ENCODE results near the gene MYO18B.
"Not testable (repeated sequence)": the region's sequence is repeated elsewhere in the genome, so short reads cannot be mapped to it uniquely, and the experiment has no call there.

MYO18B gene, protein sequence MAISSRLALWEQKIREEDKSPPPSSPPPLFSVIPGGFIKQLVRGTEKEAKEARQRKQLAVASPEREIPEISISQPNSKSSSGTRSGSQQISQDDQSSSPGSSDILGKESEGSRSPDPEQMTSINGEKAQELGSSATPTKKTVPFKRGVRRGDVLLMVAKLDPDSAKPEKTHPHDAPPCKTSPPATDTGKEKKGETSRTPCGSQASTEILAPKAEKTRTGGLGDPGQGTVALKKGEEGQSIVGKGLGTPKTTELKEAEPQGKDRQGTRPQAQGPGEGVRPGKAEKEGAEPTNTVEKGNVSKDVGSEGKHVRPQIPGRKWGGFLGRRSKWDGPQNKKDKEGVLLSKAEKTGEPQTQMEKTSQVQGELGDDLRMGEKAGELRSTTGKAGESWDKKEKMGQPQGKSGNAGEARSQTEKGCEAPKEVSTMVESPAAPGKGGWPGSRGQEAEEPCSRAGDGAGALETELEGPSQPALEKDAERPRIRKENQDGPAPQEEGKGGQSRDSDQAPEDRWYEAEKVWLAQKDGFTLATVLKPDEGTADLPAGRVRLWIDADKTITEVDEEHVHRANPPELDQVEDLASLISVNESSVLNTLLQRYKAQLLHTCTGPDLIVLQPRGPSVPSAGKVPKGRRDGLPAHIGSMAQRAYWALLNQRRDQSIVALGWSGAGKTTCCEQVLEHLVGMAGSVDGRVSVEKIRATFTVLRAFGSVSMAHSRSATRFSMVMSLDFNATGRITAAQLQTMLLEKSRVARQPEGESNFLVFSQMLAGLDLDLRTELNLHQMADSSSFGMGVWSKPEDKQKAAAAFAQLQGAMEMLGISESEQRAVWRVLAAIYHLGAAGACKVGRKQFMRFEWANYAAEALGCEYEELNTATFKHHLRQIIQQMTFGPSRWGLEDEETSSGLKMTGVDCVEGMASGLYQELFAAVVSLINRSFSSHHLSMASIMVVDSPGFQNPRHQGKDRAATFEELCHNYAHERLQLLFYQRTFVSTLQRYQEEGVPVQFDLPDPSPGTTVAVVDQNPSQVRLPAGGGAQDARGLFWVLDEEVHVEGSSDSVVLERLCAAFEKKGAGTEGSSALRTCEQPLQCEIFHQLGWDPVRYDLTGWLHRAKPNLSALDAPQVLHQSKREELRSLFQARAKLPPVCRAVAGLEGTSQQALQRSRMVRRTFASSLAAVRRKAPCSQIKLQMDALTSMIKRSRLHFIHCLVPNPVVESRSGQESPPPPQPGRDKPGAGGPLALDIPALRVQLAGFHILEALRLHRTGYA (N-terminal part only)

DNA sequence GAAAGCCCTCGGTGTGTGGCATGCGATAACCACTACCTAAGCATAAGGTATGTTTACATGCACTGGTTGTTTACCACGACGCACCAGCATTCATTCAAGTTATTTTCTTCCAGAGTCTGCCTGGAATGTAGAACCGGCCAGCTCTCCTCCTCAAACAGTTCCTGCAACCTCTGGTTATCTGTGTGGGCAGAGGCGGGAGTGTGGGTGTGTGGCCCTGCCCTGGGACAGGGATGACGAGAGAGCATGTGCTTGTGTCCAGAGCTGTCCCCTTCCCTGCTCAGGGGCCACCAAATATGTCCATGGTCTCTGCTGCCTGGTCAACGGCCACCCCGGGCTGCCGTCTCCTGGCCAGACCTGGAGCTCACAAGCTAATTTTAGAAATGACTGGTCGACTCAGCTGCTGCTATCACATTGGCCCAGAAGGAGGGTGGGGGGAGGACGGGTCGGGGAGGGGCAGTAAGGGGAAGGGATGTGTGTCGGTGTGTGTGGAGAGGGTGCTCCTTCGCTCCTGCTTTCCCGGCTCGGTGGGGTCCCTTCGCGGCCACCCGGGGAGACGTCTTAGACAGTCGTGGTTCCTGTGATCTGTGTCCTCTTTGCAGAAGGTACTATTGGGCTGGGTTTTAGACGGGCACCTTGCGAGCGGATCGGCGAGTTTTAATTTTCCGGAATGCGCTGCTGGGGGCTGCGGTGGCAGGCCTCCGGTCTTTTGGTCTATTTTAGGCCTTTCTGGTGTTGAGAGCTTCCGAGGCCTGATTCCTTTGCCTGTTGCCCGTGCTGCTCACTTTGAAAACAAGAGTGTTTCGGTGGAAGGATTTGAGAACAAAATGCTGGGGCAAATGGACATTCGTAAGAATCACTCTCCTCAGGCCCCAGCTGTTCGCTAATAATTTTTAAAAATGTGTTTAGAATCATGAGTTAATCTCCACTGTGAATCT lies at the start of gene MYO18B:
TSS of gene MYO18B (plus strand) at position 497 of the 935 bp plus-strand sequence. CDS start 18,905 bp downstream, outside the sequence.
- DNase-seq: no peak

DNA sequence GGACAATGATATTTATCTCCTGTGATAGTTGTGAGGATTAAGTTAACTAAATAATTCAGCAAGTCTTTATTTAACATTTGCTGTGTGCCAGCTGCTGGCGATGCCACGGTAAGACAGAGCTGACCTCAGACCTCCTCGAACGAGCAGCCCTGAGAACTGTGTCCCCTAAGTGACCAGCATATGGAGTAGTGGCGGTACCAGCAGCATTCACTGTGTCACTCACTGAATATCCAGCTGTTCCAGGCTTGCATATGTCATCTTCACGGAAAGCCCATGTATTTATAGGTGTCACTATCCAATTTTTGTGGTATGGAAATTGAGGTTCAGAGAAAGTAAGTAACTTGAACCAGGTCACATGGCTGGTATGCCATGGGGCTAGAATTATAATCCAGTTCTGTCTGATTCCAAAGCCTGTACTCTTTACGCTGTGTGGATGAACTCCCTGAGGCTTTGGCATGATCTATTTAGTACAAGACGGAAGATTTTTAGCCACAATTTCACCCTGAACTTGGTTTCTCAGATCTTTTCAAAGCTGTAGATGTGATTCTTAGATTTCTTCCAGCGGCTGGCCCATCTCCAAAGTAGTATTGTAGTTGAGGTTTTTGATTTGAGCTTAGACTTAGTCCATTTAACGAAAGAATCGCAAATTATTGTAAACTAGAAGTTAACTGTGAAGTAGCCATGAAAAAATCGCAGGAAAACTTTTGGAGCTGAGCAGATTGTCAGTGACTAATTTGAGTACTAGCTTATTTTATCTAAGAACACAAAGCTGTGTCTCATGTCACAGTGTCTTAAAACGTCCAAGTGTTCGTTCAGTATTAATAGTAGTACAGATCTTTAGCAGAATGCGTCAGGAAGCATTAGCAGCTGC lies 49.4 kb upstream of the MYO18B start:
- peak in 1 of 2 donors; percentile 22 for DNase-seq

DNA sequence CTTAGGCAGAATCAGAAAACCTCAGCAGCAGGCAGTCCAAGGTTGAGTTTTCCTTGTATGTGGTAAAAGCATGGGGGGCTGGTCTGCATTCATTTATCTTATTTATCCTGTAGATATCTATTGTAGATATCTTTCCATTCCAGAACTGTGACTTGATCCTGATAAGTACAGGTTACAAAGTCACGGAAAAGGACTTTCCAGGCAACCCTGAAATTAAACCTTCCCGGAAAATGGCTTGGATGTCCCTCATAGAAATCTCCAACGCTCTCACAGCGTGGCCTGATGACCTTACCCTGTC lies 48.8 kb upstream of the MYO18B start:
- no peak for DNase-seq

DNA sequence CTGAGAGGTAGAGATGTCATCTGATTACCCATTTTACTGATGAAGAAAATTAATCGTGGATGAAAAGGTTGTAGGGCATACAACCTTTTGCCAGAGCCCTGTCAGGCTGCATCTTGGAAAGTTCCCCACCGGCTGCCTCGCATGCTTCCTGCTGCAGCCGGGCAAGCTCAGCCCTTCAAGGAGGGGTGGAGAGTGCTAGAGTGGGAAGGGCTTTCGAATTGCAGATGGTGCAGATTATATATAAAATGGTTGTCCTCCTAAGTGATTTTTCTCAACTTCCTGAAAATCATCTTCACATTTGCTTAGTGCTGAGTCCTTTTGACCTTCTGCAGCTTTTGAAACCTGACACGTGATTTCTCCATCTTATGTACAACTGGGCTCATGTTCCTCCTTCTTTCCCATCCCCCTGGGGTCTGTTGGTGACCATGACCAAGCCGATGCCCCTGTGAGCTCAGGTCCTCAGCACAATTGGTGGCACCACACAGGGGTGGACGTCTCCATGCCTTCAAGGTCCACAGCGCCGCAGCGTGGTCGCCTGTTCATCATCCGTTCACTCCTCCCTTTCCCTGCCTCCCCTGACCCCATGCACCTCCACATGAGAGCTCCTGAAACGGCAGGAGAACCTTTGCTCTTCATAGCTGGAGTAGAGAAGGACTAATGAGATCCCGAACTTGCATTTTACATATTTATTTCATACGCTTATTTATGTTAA lies 47.6 kb upstream of the MYO18B start:
- DNase-seq: no peak

DNA sequence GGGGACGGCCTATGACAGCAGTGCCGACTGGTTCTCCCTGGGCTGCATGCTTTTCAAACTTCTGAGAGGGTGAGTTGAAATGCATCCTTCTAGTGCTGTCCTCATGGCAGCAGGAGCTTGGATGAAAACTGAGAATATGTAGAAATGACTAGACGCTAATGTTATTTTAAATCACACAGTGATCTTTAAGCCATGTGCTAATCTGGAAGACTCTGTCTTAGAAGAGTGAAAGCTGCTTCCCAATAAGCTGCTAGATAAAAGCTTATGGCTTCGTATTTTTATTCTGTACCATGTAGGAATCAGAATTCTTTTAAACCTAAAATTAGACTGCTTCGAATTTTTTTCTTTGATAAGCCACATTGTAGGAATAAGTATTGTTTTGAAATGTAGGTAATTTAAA lies 46.8 kb upstream of the MYO18B start:
- no peak for DNase-seq

DNA sequence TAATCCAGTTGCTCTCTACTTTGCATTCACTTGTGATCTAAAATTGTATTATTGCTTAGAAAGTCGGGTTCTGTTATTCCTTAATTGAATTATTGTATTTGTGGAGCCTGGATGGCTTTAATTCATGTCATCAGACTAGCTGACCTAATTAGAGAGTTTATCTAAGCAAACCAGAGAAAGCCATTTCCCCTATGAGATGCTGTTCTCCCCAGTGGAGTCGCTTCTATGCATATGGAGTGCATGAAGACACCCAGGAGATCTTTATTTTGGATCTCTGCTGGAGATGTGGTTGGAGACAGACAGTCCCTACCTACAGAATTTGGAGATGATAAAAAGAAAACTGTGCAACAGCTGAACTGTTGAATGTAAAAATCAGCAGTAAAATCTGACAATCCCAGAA lies 45.2 kb upstream of the MYO18B start:
- no peak for DNase-seq

DNA sequence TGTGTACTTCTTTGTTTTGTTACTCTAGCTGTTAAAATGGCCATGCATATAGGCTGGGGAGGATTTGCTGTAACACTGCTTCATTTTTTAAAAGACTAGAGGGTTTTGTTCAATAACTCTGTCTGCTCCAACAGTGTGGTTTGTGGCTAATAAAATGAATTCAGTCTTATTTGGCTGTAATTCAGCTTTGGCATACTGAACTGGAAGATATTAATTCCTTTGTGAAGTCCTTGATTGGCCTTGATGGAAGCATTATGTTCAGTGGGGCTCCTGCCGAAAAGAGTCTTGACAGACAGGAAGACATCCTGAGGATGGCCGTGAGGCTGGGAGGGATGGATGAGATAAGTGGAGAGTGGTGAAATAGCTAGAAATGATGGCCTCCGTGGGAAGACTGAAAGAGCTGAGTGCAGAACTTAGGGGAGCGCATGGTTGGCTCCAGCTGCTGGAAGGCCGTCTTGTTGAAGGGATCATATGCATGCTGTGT lies 44.8 kb upstream of the MYO18B start:
- no peak for DNase-seq

DNA sequence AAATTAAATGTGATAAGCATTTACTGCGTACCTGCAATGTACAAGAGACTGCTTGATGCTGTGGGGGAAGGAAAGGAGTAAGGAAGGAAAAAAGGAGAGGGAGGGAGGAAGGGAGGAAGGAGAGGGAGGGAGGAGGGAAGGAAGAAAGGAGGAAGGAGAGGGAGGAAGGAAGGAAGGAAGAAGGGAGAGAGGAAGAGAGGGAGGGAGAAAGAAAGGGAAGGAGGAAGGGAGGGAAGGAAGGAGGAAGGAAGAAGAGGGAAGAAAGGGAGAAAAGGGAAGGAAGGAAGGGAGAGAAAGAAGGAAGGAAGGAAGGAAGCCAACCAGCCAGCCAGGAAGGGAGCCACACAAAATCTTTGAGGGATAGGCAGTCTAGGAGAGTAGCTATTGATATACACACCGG lies 44.0 kb upstream of the MYO18B start:
- DNase-seq: no peak

DNA sequence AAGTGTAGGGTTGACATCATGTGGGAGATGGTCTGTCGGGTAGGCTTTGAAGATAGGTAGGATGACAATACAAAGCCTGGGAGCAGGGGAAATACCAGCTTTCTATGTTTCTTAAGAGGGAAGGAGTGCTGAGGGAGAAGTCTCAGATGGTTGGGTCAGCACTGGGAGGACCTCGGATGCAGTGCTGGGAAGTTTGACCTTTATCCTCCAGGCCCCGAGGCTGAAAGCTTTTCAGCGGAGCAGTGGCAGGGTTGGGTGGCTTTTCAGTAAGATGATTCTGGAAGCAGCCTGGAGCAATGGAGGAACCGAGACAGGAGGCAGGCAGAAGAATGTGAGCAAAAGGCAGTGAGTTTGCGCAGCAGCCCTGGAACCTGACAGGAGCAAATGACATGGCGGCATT lies 43.5 kb upstream of the MYO18B start:
- no peak for DNase-seq

DNA sequence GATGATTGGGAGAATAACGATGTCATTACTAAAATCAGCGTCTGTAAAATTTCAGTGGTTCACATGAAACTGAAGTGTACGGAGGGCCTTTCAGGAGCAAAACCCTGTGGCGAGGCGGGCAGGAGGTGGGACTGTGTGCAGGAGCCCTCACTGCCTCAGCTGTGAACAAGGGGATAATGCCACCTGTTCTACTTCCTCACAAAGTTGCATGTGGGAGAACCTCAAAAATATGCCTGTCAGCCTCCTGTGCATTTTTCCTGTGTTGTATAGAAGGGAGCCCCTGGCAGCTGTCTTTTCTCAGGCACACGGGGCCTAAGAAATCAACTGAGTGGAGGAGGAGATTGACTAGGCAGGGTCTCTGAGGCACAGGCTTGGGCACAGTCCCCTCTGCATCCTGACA lies 43.0 kb upstream of the MYO18B start:
- no peak for DNase-seq

DNA sequence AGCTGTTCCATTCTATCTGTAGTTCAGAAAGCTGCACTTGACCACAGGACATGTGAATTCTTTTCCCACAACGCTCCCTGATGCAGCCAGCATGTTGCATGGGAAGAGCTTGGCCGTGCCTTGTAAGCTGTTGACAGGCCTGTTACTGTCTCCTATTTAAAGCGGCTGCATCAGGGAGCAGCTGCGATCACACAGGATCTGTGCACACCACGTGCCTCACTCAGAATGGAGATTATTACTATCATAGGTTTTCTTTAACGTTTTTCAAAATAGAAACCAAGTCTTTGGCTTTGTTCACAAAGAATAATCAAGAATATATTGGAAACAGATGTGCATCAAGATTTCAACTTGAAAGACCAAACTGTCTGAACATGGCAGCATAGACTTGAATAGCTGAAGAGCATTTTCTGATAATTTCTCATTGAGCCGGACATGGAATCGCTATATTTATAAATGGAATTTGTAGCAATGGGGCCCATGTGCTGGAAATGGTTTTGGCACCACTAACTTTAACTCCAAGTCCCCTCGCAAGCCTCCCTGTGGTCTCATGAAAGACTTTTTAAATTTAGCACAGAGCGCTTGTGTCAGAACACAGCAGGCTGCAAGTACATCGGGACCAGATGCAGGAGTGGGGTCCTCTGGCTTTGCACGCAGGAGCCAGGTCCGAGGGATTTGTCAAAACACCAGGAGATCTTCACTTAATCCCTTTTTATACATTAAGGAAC lies 40.8 kb upstream of the MYO18B start:
- DNase-seq: peak; percentile 13 to 45

DNA sequence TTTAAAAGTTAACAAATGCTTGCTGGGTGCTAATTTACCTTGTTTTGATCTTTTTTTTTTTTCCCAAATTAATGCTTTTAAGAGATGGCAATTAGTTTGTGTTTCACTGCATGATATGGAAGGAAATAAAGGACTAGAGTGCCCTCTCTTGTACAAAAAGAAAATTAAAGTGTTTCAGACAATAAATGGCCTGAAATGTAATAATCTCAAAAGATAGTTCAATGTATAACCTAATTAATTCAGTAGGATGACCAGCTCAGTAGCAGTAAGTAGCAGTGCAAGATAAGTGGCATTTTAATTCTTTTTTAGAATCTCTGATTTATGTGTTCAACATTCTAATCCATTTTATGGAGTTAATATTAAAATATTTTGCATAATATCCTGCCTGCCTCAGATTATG lies 39.9 kb upstream of the MYO18B start:
- DNase-seq: peak in 1 of 2 donors; percentile 59

DNA sequence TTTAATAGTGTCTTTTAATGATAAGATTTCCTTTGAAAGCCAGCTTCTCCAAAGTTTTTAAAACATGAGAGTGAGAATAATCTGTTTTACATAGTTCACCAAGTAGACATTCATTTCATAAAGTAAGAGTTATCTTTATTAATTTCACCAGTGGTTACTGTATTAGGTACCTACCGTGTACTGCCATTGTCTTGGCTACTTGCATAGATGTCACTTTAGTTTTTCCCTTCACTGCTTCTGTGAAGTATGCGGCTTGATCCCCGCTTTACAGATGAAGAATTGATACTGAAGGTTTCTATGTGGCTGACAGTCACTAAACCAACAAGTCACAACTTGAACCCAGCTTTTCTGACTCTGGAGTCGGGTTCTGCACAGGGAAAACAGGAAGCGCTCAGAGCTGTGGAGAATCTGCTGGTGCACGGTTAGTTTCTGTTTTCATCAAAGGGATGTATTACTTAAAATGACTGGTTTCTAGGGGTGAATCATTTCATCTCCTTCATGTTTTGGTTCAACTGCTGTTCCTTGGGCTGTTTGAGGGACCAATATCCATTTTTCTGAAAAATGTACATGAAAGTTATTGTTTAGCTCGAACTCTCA lies 39.3 kb upstream of the MYO18B start:
- no peak for DNase-seq

DNA sequence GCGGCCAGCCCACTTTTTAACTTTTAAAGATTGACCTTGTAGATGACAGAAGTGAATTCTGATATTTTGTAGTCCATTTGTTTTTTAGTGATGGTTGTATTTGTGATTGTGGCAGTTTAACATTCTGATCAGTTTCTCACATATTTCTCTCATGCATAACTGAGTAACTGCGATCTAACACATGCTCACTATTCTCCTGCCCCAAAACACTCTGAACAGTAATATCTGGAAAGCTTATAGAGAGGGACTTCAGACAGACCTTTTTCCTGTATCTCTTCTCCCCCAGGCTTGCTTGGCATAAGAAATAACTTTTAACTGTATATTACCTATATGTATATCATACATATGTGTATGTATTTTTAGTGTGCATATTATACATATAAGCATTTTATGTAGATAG lies 37.3 kb upstream of the MYO18B start:
- DNase-seq: no peak

DNA sequence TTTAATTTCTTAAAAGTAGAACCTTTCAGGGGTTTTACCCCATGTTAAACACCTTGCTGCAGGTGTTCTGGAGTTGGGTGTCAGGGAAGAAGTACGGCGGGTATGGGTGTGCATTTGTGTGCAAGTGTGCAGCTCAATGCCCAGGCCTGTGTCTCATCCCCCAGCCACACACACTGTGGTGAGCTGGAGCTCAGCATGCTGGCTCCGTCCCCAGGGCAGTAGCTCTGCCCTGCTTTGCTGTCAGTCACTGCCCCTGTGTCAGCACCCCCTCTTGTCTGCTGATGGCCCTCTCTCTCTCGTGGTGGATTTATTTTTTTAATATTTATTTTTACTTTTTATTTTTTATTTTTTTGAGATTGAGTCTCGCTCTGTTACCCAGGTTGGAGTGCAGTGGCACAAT lies 35.8 kb upstream of the MYO18B start:
- no peak for DNase-seq

DNA sequence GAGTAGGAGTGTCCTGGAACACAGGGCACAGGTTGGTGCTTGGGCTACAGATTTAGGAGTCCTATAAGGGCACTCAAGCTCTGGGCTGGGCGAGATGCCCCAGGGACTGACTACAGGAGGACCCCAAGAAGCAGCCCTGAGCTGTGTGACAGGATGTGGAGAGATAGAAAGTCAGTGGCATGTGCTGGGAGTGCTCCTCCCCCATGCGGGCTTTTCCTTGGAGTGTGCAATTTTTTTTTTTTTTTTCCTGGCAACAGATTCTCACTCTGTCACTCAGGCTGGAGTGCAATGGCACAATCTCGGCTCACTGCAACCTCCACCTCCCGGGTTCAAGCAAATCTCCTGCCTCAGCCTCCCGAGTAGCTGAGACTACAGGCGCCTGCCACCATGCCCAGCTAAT lies 33.6 kb upstream of the MYO18B start:
- not testable (repeated sequence) for DNase-seq

DNA sequence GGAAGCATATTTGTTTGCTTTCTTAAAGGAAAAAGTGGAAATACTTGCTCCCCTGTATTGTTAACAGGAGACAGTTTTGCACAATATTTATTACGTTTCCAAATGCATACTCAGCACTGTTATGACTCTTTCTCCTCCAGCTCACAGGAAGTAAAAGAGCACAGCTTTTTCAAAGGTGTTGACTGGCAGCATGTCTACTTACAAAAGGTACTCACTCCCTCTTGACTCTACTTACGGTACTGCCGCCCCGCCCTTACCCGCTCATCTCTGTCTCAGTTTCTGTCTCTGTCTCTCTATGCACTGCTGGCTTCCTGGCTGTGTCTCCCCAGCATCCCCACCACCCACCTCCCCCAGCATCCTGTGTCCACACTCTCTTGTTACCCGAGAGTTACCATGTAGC lies 32.2 kb upstream of the MYO18B start:
- DNase-seq: no peak

DNA sequence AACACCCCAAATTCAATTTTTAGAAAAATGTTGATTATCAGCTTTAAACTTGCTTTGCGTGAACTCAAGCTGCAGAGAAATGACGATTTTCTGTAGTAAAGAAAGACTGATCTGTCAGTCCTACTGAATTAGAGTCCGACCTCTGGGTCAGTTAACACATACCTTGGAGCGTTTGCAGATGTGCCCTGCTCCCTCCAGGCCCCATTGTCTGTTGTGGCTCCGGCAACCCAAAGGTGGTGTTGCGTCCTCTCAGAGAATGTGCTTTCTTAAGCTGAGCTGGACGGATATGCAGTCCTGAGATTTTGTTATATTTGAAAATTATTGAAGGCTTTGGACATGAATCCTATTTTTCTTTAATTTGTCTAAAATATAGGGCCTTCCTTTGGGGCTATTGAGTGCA lies 31.5 kb upstream of the MYO18B start:
- DNase-seq: no peak

DNA sequence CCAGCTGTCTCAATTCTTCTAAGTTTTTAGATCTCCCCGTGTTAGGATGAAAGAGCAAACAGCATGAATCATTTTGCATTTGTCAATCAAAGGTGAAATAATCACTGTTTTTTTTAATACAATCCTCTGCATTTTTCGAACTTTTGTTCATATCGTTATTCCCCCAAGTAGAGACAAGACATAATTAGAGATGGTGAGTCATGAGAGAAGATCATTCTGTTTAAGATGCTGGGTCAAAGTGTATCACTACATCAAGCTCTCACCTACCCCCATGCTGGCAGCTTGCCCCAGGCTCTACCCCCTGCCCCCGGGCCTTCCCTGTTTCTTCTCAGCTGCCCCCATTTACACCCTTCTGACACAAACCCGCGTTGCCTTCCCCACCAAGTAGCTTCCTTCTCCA lies 30.5 kb upstream of the MYO18B start:
- DNase-seq: no peak
